Measurements from ENCODE around the gene PTPRN2.

DNA sequence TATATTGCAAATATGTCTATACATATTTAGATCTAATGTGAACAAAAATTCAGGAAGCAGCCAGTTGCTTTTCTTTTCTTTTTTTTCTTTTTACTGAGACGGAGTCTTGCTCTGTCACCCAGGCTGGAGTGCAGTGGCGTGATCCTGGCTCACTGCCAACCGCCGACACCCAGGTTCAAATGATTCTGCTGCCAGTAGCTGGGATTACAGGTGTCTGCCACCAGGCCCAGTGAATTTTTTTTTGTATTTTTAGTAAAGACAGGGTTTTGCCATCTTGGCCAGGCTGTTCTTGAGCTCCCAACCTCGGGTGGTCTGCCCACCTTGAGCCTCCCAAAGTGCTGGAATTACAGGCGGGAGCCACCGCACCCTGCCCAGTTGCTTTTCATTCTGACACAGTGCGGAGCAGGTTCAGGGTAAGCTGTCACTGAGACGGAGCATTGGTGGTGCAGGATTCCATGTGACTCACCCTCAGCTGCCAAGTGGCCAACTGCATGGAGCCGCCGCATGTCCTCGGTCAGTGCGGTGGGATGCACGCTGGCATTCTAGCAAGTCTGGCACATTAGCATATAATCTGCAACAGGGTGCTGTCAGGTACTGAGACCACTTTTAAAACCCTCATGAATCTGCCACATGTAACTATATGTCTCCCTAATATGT, 888.1 kb downstream of the PTPRN2 start:
- TF ChIP-seq, protein P1, sequence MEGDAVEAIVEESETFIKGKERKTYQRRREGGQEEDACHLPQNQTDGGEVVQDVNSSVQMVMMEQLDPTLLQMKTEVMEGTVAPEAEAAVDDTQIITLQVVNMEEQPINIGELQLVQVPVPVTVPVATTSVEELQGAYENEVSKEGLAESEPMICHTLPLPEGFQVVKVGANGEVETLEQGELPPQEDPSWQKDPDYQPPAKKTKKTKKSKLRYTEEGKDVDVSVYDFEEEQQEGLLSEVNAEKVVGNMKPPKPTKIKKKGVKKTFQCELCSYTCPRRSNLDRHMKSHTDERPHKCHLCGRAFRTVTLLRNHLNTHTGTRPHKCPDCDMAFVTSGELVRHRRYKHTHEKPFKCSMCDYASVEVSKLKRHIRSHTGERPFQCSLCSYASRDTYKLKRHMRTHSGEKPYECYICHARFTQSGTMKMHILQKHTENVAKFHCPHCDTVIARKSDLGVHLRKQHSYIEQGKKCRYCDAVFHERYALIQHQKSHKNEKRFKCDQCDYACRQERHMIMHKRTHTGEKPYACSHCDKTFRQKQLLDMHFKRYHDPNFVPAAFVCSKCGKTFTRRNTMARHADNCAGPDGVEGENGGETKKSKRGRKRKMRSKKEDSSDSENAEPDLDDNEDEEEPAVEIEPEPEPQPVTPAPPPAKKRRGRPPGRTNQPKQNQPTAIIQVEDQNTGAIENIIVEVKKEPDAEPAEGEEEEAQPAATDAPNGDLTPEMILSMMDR (IDR thresholded peaks at IDR 0.05): no peak
- TF ChIP-seq POLR2A (IDR thresholded peaks at IDR 0.05) (no peak), POLR2AphosphoS5 (IDR thresholded peaks at IDR 0.05) (no peak), EP300 (IDR thresholded peaks at IDR 0.05) (no peak)

All from sigmoid colon (tissue), 4 donors.